ENCODE data around the gene SUMO3. TPM values are rescaled to one million over a fixed set of nuclear protein-coding genes. Genes with fewer than 3 reads are reported as not detected.

The SUMO3 gene
- total and polyA plus RNA-seq, 4 donors, result 35.1 to 51.0 (median 40.6) TPM

DNA sequence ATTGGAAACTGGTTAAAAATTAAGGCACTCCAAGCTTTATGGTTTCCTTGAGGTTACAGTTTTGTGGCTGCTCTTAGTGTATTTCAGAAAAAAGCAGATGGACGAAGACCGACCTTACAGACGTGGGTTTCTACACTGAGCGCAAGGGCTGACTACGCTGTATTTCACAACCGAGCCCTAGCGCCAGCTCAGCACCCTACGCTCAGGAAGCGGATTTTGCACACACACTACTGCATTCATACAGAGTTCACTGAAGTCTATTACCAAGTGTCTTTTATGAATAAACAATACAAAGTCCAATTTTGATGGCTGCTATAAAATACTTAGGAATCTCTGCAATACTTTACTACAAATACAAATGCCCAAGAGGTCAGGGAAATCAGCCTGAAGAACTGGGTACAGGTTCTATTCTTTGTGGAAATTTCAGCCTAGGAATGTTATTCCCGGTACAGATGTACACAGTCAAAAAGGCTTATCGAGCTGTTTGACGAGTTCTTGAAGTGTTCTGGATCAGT lies 31.8 kb upstream of the SUMO3 start:
- 82% methylated on average over 12 of the region's 12 CpGs for WGBS
- Histone ChIP-seq H3K4me3 (ENCODE audit: low read depth in 1 of 3, low read length in 3 of 3) (no peak overlapping the region), H3K4me1 (ENCODE audit: control insufficient read depth in 4 of 4, insufficient read depth in 4 of 4, low read length in 3 of 4) (peaks cover 2 to 19% (median 10%) of the 10 kb centered on the region in 4 donors), H3K9me3 (ENCODE audit: control insufficient read depth in 4 of 4, low read length in 3 of 4) (no peaks in the 10 kb centered on the region), H3K9ac (ENCODE audit: low read depth in 1 of 2, low read length in 2 of 2) (no peak overlapping the region), H3K27ac (ENCODE audit: low read depth in 1 of 2, low read length in 2 of 2) (no peak overlapping the region), H3K27me3 (ENCODE audit: control insufficient read depth in 4 of 4, insufficient read depth in 4 of 4, low read length in 3 of 4) (no peaks in the 10 kb centered on the region), H3K36me3 (ENCODE audit: control insufficient read depth in 4 of 4, insufficient read depth in 3 of 4, low read depth in 1 of 4, low read length in 3 of 4) (peaks cover 13 to 36% (median 30%) of the 10 kb centered on the region in 4 donors)
- TF ChIP-seq HNF4G (IDR thresholded peaks at IDR 0.05) (no peak), JUND (IDR thresholded peaks at IDR 0.05) (no peak), ATF3 (IDR thresholded peaks at IDR 0.05) (no peak), CTCF (IDR thresholded peaks at IDR 0.05; ENCODE audit: low read depth, low read length, missing input control) (no peak), HNF4A (conservative IDR thresholded peaks at IDR 0.05) (no peak), RXRA (IDR thresholded peaks at IDR 0.05) (no peak), SP1 (IDR thresholded peaks at IDR 0.05) (no peak), YY1 (IDR thresholded peaks at IDR 0.05) (no peak), FOXA1 (IDR thresholded peaks at IDR 0.05) (no peak), REST (IDR thresholded peaks at IDR 0.05) (no peak), FOXA2 (IDR thresholded peaks at IDR 0.05) (no peak), EGR1 (IDR thresholded peaks at IDR 0.05; ENCODE audit: low read depth in 2 of 2) (no peak), RAD21 (IDR thresholded peaks at IDR 0.05) (no peak), TAF1 (conservative IDR thresholded peaks at IDR 0.05) (no peak), GABPA (IDR thresholded peaks at IDR 0.05 in 1 of 2, conservative IDR thresholded peaks at IDR 0.05 in 1 of 2) (no peak)
- TF ChIP-seq, protein P1, sequence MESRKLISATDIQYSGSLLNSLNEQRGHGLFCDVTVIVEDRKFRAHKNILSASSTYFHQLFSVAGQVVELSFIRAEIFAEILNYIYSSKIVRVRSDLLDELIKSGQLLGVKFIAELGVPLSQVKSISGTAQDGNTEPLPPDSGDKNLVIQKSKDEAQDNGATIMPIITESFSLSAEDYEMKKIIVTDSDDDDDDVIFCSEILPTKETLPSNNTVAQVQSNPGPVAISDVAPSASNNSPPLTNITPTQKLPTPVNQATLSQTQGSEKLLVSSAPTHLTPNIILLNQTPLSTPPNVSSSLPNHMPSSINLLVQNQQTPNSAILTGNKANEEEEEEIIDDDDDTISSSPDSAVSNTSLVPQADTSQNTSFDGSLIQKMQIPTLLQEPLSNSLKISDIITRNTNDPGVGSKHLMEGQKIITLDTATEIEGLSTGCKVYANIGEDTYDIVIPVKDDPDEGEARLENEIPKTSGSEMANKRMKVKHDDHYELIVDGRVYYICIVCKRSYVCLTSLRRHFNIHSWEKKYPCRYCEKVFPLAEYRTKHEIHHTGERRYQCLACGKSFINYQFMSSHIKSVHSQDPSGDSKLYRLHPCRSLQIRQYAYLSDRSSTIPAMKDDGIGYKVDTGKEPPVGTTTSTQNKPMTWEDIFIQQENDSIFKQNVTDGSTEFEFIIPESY (IDR thresholded peaks at IDR 0.05), result no peak
- TF ChIP-seq, protein P2, sequence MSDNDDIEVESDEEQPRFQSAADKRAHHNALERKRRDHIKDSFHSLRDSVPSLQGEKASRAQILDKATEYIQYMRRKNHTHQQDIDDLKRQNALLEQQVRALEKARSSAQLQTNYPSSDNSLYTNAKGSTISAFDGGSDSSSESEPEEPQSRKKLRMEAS (IDR thresholded peaks at IDR 0.05), result no peak
- no peak for DNase-seq (ENCODE audit: low spot score)
